Chondrocyte (in vitro differentiated cells): ENCODE results near the gene INMT. TPM values are rescaled to one million over a fixed set of nuclear protein-coding genes. Genes with fewer than 3 reads are reported as not detected.

Experiments
- DNase-seq: peaks from one replicate; pipeline ENCODE4 v3.0.0; 2021; ENCODE audit warnings: mixed read lengths, low spot score
- H3K27ac Mint-ChIP-seq: one replicate; pipeline ENCODE4 v1.8.0; 2021; ENCODE audit warnings: mild to moderate bottlenecking, moderate library complexity, mixed read lengths; ENCODE audit not compliant: unreplicated experiment
- H3K27me3 Mint-ChIP-seq: 2 replicates; pipeline ENCODE4 v1.8.0; 2021; ENCODE audit warnings: low read depth, mixed read lengths
- H3K36me3 Mint-ChIP-seq: 2 replicates; pipeline ENCODE4 v1.8.0; 2021; ENCODE audit warnings: low read depth, mixed read lengths
- H3K4me1 Mint-ChIP-seq: 2 replicates; pipeline ENCODE4 v1.8.0; 2021; ENCODE audit warnings: low read depth, mild to moderate bottlenecking, mixed read lengths
- H3K4me3 Mint-ChIP-seq: one replicate; pipeline ENCODE4 v1.8.0; 2021; ENCODE audit warnings: mild to moderate bottlenecking, moderate library complexity, mixed read lengths; ENCODE audit not compliant: unreplicated experiment
- H3K9me3 Mint-ChIP-seq: 2 replicates; pipeline ENCODE4 v1.8.0; 2021; ENCODE audit warnings: low read depth, mixed read lengths
- CTCF ChIP-seq: fragments of 200-600 bp; sonication (generic); IDR thresholded peaks from 2 replicates; pipeline ENCODE4 v1.5.0; 2021; ENCODE audit warnings: antibody characterized with exemption, mild to moderate bottlenecking, moderate library complexity
- total RNA-seq: library from RNA; stranded (reverse); gene quantifications from 3 replicates; pipeline ENCODE4 v1.2.1, GENCODE V29; 2021

The INMT gene
- total RNA-seq, 1 donor from 2014 or later, result 73.2 TPM

GRCh38 chr7:30741289-30741688 is 10.6 kb upstream of the INMT start:
- Mint-ChIP-seq H3K36me3 (no peaks in the 10 kb centered on the region), H3K4me3 (no peak overlapping the region), H3K4me1 (peaks cover 6% of the 10 kb centered on the region), H3K27me3 (peaks cover 25% of the 10 kb centered on the region), H3K27ac (no peak overlapping the region), H3K9me3 (no peaks in the 10 kb centered on the region)
- no peak for TF ChIP-seq CTCF
- DNase-seq, result no peak

GRCh38 chr7:30743371-30744074 is 8.4 kb upstream of the INMT start:
- H3K9me3 Mint-ChIP-seq, result no peaks in the 10 kb centered on the region
- H3K27ac Mint-ChIP-seq, result no peak overlapping the region
- peaks cover 13% of the 10 kb centered on the region for H3K27me3 Mint-ChIP-seq
- peaks cover 6% of the 10 kb centered on the region for H3K4me1 Mint-ChIP-seq
- H3K4me3 Mint-ChIP-seq, result no peak overlapping the region
- DNase-seq, result no peak
- no peaks in the 10 kb centered on the region for H3K36me3 Mint-ChIP-seq
- peak; percentile 74 for TF ChIP-seq CTCF

- Mint-ChIP-seq H3K4me1 (peaks cover 6% of the 10 kb centered on the region), H3K9me3 (no peaks in the 10 kb centered on the region), H3K27ac (no peak overlapping the region), H3K27me3 (peaks cover 10% of the 10 kb centered on the region), H3K4me3 (no peak overlapping the region), H3K36me3 (no peaks in the 10 kb centered on the region)
- TF ChIP-seq CTCF, result no peak
- DNase-seq, result no peak
Observed at GRCh38 chr7:30744075-30744417, 7.9 kb upstream of the INMT start.

GRCh38 chr7:30745261-30745941 is 6.5 kb upstream of the INMT start:
- Mint-ChIP-seq H3K27me3 (peaks cover 10% of the 10 kb centered on the region), H3K36me3 (no peaks in the 10 kb centered on the region), H3K4me1 (peaks cover 12% of the 10 kb centered on the region), H3K9me3 (no peaks in the 10 kb centered on the region), H3K4me3 (no peak overlapping the region), H3K27ac (peak overlapping the region; percentile 25)
- TF ChIP-seq CTCF, result no peak
- no peak for DNase-seq

- Mint-ChIP-seq H3K4me3 (no peak overlapping the region), H3K9me3 (no peaks in the 10 kb centered on the region), H3K27ac (peak overlapping the region; percentile 39), H3K27me3 (no peaks in the 10 kb centered on the region), H3K36me3 (peaks cover 6% of the 10 kb centered on the region), H3K4me1 (peaks cover 58% of the 10 kb centered on the region)
- no peak for TF ChIP-seq CTCF
- DNase-seq, result no peak
Observed at GRCh38 chr7:30750010-30750409, 1.9 kb upstream of the INMT start.
